ENCODE data around the gene POMP. TPM values are rescaled to one million over a fixed set of nuclear protein-coding genes. Genes with fewer than 3 reads are reported as not detected.

Gene POMP
- total RNA-seq, 1 experiment from 2014 or later, result 102 TPM

DNA sequence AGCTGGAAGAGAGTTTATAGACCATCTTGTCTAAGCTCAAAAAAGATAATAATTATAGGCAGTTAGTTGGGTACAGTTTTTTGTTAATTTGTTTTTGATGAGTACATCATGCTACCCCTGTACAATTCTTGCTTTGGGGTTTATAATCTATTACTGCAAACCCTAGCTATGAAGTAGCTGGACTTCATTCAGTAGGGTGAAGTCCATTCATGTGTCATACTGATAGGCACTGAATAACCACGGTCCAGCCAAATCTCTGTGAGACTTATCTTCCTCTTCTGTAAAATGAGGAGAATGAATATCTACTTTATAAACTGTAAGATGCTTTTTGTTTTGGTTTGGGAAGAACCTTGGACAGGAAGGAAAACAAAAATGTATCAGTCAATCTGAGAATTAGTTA, 40.3 kb downstream of the POMP start:
- H4K20me1 ChIP-seq (ENCODE audit: control insufficient read depth, insufficient read depth, insufficient read length), result no peaks in the 10 kb centered on the region
- H2AK5ac ChIP-seq (ENCODE audit: insufficient read length, low read length), result no peak overlapping the region
- peaks cover 9% of the 10 kb centered on the region in 2 experiments for H3K4me1 Mint-ChIP-seq
- H3K4me1 ChIP-seq (ENCODE audit: insufficient read depth, low read length), result no peaks in the 10 kb centered on the region
- H3K27ac ChIP-seq (ENCODE audit: insufficient read length, low read depth, low read length), result no peak overlapping the region
- H4K91ac ChIP-seq (ENCODE audit: insufficient read length, low read depth, low read length), result no peak overlapping the region
- H3K4me2 ChIP-seq (ENCODE audit: insufficient read depth, insufficient read length, low read length), result no peak overlapping the region
- no peaks in the 10 kb centered on the region for H3K9me3 Mint-ChIP-seq
- H2BK5ac ChIP-seq (ENCODE audit: insufficient read length, low read length), result no peak overlapping the region
- no peak overlapping the region for H3K56ac ChIP-seq (ENCODE audit: insufficient read length, low read depth, low read length)
- H3K27ac Mint-ChIP-seq, result no peak overlapping the region
- H3K79me2 ChIP-seq (ENCODE audit: insufficient read depth, low read length), result no peaks in the 10 kb centered on the region
- H3K27me3 ChIP-seq (ENCODE audit: insufficient read depth, low read length), result no peaks in the 10 kb centered on the region
- H2AFZ ChIP-seq (ENCODE audit: low read length), result no peak overlapping the region
- no peak overlapping the region for H2BK20ac ChIP-seq (ENCODE audit: low read depth, low read length, poor library complexity, severe bottlenecking)
- no peak overlapping the region for H2BK120ac ChIP-seq (ENCODE audit: low read depth, low read length, poor library complexity, severe bottlenecking)
- H3T11ph ChIP-seq (ENCODE audit: low read length), result no peak overlapping the region
- no peak overlapping the region for H3K23ac ChIP-seq (ENCODE audit: insufficient read length, low read depth, low read length)
- H4K5ac ChIP-seq (ENCODE audit: insufficient read length, low read depth, low read length), result no peak overlapping the region
- H4K8ac ChIP-seq (replicated peaks; ENCODE audit: insufficient read length, low read depth, low read length), result no peak overlapping the region
- DNase-seq, result no peak
- H3K79me1 ChIP-seq (ENCODE audit: insufficient read depth, low read depth, low read length, poor library complexity, severe bottlenecking), result no peaks in the 10 kb centered on the region
- no peak overlapping the region for H2BK15ac ChIP-seq (ENCODE audit: low read depth, low read length)
- no peak overlapping the region for H3K14ac ChIP-seq (ENCODE audit: insufficient read depth, low read length)
- H2BK12ac ChIP-seq (ENCODE audit: insufficient read length, low read depth, low read length), result no peak overlapping the region
- no peaks in the 10 kb centered on the region for H3K9me3 ChIP-seq (ENCODE audit: control insufficient read depth, low read depth, low read length)
- H3K4me3 Mint-ChIP-seq, result no peak overlapping the region
- H3K23me2 ChIP-seq (ENCODE audit: insufficient read length, low read depth, low read length, poor library complexity, severe bottlenecking), result no peaks in the 10 kb centered on the region
- no peak overlapping the region for H3K9ac ChIP-seq (ENCODE audit: extremely low read depth, insufficient read length, low read length)
- H3K27me3 Mint-ChIP-seq (ENCODE audit: low read depth), result no peaks in the 10 kb centered on the region
- TF ChIP-seq, protein P1, sequence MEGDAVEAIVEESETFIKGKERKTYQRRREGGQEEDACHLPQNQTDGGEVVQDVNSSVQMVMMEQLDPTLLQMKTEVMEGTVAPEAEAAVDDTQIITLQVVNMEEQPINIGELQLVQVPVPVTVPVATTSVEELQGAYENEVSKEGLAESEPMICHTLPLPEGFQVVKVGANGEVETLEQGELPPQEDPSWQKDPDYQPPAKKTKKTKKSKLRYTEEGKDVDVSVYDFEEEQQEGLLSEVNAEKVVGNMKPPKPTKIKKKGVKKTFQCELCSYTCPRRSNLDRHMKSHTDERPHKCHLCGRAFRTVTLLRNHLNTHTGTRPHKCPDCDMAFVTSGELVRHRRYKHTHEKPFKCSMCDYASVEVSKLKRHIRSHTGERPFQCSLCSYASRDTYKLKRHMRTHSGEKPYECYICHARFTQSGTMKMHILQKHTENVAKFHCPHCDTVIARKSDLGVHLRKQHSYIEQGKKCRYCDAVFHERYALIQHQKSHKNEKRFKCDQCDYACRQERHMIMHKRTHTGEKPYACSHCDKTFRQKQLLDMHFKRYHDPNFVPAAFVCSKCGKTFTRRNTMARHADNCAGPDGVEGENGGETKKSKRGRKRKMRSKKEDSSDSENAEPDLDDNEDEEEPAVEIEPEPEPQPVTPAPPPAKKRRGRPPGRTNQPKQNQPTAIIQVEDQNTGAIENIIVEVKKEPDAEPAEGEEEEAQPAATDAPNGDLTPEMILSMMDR (conservative IDR thresholded peaks at IDR 0.05), result no peak
- no peaks in the 10 kb centered on the region for H3K36me3 Mint-ChIP-seq (ENCODE audit: insufficient read depth in 1 of 3, low read depth in 3 of 3)
- WGBS (ENCODE audit: extremely low coverage, insufficient read length, low lambda C conversion rate), result no CpG with 5 or more reads among the region's 1 CpG
- no peak overlapping the region for H3K18ac ChIP-seq (ENCODE audit: insufficient read length, low read depth, low read length)
- H3K4ac ChIP-seq (ENCODE audit: low read depth, low read length), result no peak overlapping the region

Measured in H9 (cell line).